NT2/D1 (cell line): ENCODE results near the gene SUCLG2.

Experiments
- SUZ12 ChIP-seq: IDR thresholded peaks from 2 replicates; pipeline ENCODE4 v1.6.1; 2011; ENCODE audit not compliant: insufficient read length, insufficient read depth; ENCODE audit errors: extremely low read depth
- YY1 ChIP-seq: IDR thresholded peaks from 2 replicates; pipeline ENCODE4 v1.6.1; 2011; ENCODE audit not compliant: insufficient read length, insufficient read depth
- ZNF274 ChIP-seq: IDR thresholded peaks from 2 replicates; pipeline ENCODE4 v1.6.1; 2011; ENCODE audit warnings: mild to moderate bottlenecking, low read depth, low read length

DNA sequence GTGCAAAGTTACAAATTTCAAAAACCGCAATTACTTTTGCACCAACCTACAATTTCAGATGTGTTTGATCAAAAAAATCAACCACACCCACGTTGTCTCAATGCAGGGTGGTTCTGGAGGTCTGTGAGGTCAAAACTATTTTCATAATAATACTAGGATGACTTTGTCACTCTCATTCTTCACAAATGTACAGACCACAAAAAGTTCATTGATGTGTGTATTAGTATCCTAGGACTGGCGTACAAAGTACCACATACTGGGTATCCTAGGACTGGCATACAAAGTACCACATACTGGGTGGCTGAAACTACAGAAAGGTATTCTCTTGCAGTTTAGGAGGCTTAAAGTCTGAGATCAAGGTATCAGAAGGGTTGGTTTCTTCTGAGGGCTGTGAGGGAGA is 13.0 kb downstream of the SUCLG2 start:
- no peak for TF ChIP-seq YY1
- TF ChIP-seq ZNF274: no peak
- no peak for TF ChIP-seq SUZ12
